Panc1 (cell line): ENCODE measurements around the gene NPFF. TPM values are rescaled to one million over a fixed set of nuclear protein-coding genes. Genes with fewer than 3 reads are reported as not detected.

Experiments used
- ATAC-seq: fragments of 200-7000 bp; cut with Tn5 transposase; 2 replicates; pipeline ENCODE4 v1.9.1; 2020; ENCODE audit warnings: mild to moderate bottlenecking, moderate library complexity
- BruUV-seq: library from RNA; stranded (reverse); fragments of 400-500 nt; replicated peaks from 2 replicates; lab custom pipeline; 2021; lab: Mats Ljungman, UMichigan
- CTCF ChIA-PET: fragments of 300-600 bp; sonication (Branson Sonifier 250); formaldehyde crosslinking; loops from one replicate; lab custom pipeline; 2022; ENCODE audit warnings: antibody characterized with exemption; lab: Charles Lee
- POLR2A ChIA-PET: fragments of 300-600 bp; sonication (Branson Sonifier 250); formaldehyde crosslinking; loops from one replicate; lab custom pipeline; 2022; ENCODE audit warnings: antibody characterized with exemption; lab: Charles Lee
- DNase-seq: peaks from one replicate; pipeline ENCODE4 v3.0.0-alpha.2; 2010; ENCODE audit warnings: low read depth, low spot score
- H3K27ac ChIP-seq: 2 replicates; pipeline ENCODE4 v1.5.1; 2011; ENCODE audit warnings: mild to moderate bottlenecking, low read length, inconsistent platforms
- H3K27me3 ChIP-seq: fragments of 200-500 bp; sonication (Bioruptor generic); 2 replicates; pipeline ENCODE4 v1.6.0; 2014; ENCODE audit warnings: low read length, inconsistent platforms; ENCODE audit not compliant: control insufficient read depth, insufficient read depth
- H3K36me3 ChIP-seq: fragments of 200-500 bp; sonication (Bioruptor generic); 2 replicates; pipeline ENCODE4 v1.5.1; 2014; ENCODE audit warnings: inconsistent platforms, mild to moderate bottlenecking, low read length, moderate library complexity; ENCODE audit not compliant: control insufficient read depth, insufficient read depth
- H3K4me1 ChIP-seq: 2 replicates; pipeline ENCODE4 v1.5.1; 2011; ENCODE audit warnings: inconsistent platforms, mild to moderate bottlenecking, low read length, moderate library complexity; ENCODE audit not compliant: control insufficient read depth, insufficient read depth
- H3K4me3 ChIP-seq, 2 experiments: 2 replicates each; pipeline ENCODE4 v1.5.1; 2011 to 2012; ENCODE audit warnings: low read depth in 2 of 2, low read length in 2 of 2, mild to moderate bottlenecking in 2 of 2, inconsistent platforms in 1 of 2, moderate library complexity in 1 of 2
- H3K9me3 ChIP-seq: fragments of 200-500 bp; sonication (Bioruptor generic); 2 replicates; pipeline ENCODE4 v1.5.1; 2014; ENCODE audit warnings: low read depth, mild to moderate bottlenecking, inconsistent platforms, low read length, moderate library complexity; ENCODE audit not compliant: control insufficient read depth, insufficient read depth
- POLR2AphosphoS5 ChIP-seq: IDR thresholded peaks from 2 replicates; pipeline ENCODE4 v1.6.1; 2012; ENCODE audit warnings: mild to moderate bottlenecking, low read depth, low read length, moderate library complexity
- SIN3A ChIP-seq: IDR thresholded peaks from 2 replicates; pipeline ENCODE4 v1.6.1; 2012; ENCODE audit warnings: low read depth, mild to moderate bottlenecking, low read length, moderate library complexity, borderline replicate concordance; ENCODE audit not compliant: insufficient read depth
- TCF7L2 ChIP-seq: IDR thresholded peaks from 2 replicates; pipeline ENCODE4 v1.6.1; 2011; ENCODE audit warnings: mild to moderate bottlenecking, low read depth, low read length, inconsistent platforms
- in situ Hi-C: cut with HindIII; loops from 2 replicates; pipeline ENCODE4 v1.10.0; 2016; ENCODE audit warnings: low sequenced_read_pairs, low pct_unique_long_range_greater_than_20kb
- intact Hi-C: fragments of 100-400 bp; cut with micrococcal nuclease; formaldehyde crosslinking; loops from one replicate; pipeline ENCODE4 v1.10.0; 2022; ENCODE audit not compliant: unreplicated experiment
- total RNA-seq: library from RNA; stranded (reverse); gene quantifications from one replicate; pipeline ENCODE4 v1.2.1, GENCODE V29; 2021; ENCODE audit not compliant: unreplicated experiment
- TF ChIP-seq, protein P1 (sequence below), 2 experiments: IDR thresholded peaks; 2 replicates each; pipeline ENCODE4 v1.6.1; 2011 to 2012; ENCODE audit warnings: low read depth in 2 of 2, control low read depth in 1 of 2, low read length in 1 of 2, mild to moderate bottlenecking in 1 of 2, moderate library complexity in 1 of 2; ENCODE audit not compliant: insufficient read depth in 1 of 2
- TF ChIP-seq, protein P2 (sequence below): fragments of 450-650 bp; IDR thresholded peaks from 2 replicates; pipeline ENCODE4 v1.5.1; 2017; ENCODE audit warnings: mild to moderate bottlenecking

The NPFF gene
- total RNA-seq, 1 experiment from 2014 or later: not detected

DNA sequence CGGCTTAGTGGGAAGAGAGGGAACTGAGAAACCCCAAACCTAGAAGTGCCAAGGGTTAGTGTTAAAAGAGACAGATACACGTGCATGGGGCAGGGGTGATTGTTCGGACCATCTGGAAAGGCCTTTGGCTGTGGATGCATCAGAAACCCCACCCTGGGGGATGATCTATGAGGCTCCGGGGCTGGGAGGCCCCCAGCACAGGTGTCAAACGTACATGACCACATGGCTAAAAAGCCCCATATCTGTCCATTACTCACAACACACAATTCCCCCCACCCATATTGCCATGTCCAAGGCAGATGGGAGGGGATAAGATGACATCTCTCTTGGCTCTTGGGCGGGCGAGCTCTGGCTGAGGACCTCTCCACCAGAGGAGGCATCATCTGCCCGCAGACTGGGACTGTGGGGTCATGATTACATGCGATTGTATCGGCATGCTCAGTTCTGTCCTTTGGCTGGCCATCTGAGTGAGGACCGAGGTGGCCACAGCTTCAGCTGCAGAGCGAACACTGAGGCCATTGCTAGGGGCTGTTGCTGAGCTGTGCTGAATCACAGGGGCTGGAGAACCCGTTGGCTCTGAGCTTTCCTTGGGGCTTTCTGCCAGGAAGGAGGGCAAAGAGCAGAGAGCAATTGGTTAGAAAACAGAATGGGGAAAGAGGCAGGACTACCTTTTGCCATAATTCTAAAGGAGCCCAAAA, 9.6 kb upstream of the NPFF start:
- ATAC-seq (no peak), DNase-seq (no peak)
- Histone ChIP-seq H3K9me3 (no peaks in the 10 kb centered on the region), H3K27ac (no peak overlapping the region), H3K4me1 (no peaks in the 10 kb centered on the region), H3K4me3 (no peak overlapping the region), H3K36me3 (peaks cover 12% of the 10 kb centered on the region; the same call in 1 of the 2 replicates), H3K27me3 (no peaks in the 10 kb centered on the region)
- CTCF ChIA-PET: no interaction called here
- POLR2A ChIA-PET: no interaction called here
- in situ Hi-C loops: no loop called here
- TF ChIP-seq POLR2AphosphoS5: no peak
- TF ChIP-seq SIN3A: no peak
- TF ChIP-seq, protein P1, sequence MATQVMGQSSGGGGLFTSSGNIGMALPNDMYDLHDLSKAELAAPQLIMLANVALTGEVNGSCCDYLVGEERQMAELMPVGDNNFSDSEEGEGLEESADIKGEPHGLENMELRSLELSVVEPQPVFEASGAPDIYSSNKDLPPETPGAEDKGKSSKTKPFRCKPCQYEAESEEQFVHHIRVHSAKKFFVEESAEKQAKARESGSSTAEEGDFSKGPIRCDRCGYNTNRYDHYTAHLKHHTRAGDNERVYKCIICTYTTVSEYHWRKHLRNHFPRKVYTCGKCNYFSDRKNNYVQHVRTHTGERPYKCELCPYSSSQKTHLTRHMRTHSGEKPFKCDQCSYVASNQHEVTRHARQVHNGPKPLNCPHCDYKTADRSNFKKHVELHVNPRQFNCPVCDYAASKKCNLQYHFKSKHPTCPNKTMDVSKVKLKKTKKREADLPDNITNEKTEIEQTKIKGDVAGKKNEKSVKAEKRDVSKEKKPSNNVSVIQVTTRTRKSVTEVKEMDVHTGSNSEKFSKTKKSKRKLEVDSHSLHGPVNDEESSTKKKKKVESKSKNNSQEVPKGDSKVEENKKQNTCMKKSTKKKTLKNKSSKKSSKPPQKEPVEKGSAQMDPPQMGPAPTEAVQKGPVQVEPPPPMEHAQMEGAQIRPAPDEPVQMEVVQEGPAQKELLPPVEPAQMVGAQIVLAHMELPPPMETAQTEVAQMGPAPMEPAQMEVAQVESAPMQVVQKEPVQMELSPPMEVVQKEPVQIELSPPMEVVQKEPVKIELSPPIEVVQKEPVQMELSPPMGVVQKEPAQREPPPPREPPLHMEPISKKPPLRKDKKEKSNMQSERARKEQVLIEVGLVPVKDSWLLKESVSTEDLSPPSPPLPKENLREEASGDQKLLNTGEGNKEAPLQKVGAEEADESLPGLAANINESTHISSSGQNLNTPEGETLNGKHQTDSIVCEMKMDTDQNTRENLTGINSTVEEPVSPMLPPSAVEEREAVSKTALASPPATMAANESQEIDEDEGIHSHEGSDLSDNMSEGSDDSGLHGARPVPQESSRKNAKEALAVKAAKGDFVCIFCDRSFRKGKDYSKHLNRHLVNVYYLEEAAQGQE (IDR thresholded peaks at IDR 0.05; ENCODE audit: insufficient read depth in 1 of 2, low read depth in 2 of 2, low read length in 1 of 2): no peak
- TF ChIP-seq TCF7L2: no peak
- TF ChIP-seq, protein P2, sequence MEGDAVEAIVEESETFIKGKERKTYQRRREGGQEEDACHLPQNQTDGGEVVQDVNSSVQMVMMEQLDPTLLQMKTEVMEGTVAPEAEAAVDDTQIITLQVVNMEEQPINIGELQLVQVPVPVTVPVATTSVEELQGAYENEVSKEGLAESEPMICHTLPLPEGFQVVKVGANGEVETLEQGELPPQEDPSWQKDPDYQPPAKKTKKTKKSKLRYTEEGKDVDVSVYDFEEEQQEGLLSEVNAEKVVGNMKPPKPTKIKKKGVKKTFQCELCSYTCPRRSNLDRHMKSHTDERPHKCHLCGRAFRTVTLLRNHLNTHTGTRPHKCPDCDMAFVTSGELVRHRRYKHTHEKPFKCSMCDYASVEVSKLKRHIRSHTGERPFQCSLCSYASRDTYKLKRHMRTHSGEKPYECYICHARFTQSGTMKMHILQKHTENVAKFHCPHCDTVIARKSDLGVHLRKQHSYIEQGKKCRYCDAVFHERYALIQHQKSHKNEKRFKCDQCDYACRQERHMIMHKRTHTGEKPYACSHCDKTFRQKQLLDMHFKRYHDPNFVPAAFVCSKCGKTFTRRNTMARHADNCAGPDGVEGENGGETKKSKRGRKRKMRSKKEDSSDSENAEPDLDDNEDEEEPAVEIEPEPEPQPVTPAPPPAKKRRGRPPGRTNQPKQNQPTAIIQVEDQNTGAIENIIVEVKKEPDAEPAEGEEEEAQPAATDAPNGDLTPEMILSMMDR: no peak
- no TSS peak for BruUV-seq
- intact Hi-C loops: no loop called here

DNA sequence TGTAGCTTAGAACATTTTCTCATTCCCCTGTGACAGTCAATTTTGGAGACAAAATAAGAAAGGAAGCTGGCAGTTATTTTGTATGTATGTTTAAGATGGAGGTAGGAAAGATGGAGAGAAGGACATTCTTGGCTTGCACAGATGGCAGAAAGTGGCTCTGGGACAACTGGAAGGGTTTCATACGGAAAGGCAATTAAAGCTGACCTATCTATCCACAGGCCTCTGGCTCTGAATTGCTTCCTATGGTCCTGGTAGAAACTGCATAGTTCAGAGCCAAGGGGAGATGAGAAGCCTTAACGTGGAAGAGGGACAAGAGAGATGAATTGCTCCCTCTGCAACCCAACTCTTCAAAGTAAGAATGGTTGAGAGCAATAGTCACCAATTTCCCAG, 8.0 kb upstream of the NPFF start:
- POLR2A ChIA-PET: interaction anchor here (0.8 kb wide), 1 partner anchor 14 kb away, joined by 3 read pairs; the partner anchor contains the start of gene TARBP2
- intact Hi-C loops: no loop called here
- Histone ChIP-seq H3K4me1 (no peaks in the 10 kb centered on the region), H3K36me3 (peaks cover 6% of the 10 kb centered on the region; the same call in 1 of the 2 replicates), H3K4me3 (no peak overlapping the region), H3K27me3 (no peaks in the 10 kb centered on the region), H3K9me3 (no peaks in the 10 kb centered on the region), H3K27ac (no peak overlapping the region)
- no TSS peak for BruUV-seq
- in situ Hi-C loops: no loop called here
- DNase-seq: no peak
- TF ChIP-seq POLR2AphosphoS5 (no peak), TCF7L2 (no peak), SIN3A (no peak)
- TF ChIP-seq, protein P2: no peak
- TF ChIP-seq, protein P1 (IDR thresholded peaks at IDR 0.05; ENCODE audit: insufficient read depth in 1 of 2, low read depth in 2 of 2, low read length in 1 of 2): no peak
- CTCF ChIA-PET: no interaction called here
- no peak for ATAC-seq
